ENCODE measurements around the gene KIF3A.

DNA sequence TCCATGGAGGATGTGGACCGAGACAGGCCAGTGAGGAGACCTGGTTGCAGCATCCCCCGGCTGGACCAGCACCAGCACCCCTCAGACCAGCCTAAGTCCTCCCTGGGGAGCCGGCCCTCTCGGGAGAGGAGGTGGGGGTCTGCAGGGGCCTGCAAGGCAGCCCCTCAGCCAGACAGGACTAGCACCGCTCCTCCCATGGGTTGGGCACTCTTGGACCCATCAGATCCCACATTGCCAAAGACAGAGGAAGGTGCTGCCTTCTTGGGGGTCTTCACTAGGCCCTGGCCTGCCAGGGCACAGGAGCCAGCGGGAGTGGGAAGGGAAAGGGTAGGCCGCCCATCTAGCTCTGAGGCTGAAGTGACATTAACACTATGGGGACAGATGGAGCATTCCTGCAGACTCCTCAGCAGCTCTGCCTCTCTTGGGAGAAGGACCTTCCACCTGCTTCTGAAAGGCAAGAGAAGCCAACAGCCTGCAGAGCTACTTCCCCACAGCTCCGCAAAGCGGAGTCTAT is 72.6 kb downstream of the KIF3A start:
- TF ChIP-seq, protein P1, sequence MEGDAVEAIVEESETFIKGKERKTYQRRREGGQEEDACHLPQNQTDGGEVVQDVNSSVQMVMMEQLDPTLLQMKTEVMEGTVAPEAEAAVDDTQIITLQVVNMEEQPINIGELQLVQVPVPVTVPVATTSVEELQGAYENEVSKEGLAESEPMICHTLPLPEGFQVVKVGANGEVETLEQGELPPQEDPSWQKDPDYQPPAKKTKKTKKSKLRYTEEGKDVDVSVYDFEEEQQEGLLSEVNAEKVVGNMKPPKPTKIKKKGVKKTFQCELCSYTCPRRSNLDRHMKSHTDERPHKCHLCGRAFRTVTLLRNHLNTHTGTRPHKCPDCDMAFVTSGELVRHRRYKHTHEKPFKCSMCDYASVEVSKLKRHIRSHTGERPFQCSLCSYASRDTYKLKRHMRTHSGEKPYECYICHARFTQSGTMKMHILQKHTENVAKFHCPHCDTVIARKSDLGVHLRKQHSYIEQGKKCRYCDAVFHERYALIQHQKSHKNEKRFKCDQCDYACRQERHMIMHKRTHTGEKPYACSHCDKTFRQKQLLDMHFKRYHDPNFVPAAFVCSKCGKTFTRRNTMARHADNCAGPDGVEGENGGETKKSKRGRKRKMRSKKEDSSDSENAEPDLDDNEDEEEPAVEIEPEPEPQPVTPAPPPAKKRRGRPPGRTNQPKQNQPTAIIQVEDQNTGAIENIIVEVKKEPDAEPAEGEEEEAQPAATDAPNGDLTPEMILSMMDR (IDR thresholded peaks at IDR 0.05; ENCODE audit: low read length), result no peak
- no peak for TF ChIP-seq EZH2 (IDR thresholded peaks at IDR 0.05; ENCODE audit: borderline replicate concordance, low read length)
